GM23248 (cell line): ENCODE data around the gene SLC4A8.

Source experiments
- EZH2 ChIP-seq: fragments of 200-600 bp; sonication (generic); IDR thresholded peaks from 2 replicates; pipeline ENCODE4 v1.6.1; 2018; ENCODE audit warnings: antibody characterized with exemption, mild to moderate bottlenecking; ENCODE audit not compliant: insufficient read depth, poor library complexity, severe bottlenecking
- EZH2phosphoT487 ChIP-seq: fragments of 200-600 bp; sonication (generic); IDR thresholded peaks from 2 replicates; pipeline ENCODE4 v1.6.1; 2018; ENCODE audit warnings: antibody characterized with exemption, moderate library complexity, mild to moderate bottlenecking, low read depth; ENCODE audit not compliant: insufficient read depth

DNA sequence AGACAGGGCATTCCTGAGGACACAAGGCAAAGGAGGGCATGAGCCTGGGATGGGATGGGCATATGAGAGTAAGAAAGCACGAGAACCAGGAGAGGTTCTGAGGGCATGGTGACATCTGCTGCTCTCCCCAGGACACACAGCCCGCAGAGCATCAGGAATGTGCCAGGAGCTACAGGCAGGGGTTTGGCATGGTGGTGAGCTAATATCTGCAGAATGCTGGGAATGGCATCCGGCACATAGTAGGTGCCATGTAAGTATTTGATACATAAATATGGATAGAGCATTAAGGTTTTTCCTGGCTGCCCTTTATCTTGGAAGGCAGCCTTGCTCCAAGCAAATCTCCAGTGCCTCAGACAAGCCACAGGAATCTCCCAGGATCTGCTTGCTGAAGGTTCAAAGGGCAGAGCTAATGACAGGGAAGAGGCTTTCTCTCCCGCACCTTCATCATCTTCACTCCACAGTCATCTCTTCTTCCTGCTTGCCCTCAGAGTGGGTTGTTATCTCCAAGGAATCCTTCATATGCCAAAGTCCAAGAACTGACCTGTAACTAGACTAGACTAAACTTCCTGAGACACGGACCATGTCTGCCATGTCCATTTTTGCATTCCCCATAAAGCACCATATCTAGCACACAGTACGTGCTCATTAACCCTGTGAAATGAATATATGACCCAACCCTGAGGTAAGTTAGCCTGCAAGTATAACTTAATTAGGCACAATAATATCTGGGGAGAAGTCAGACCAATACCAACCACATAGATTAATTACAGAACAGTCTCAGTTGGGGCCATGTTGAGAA is 104.4 kb downstream of the SLC4A8 start:
- no peak for TF ChIP-seq EZH2phosphoT487
- TF ChIP-seq EZH2: no peak
